ENCODE measurements around the gene TBC1D10A.

Gene TBC1D10A

GRCh38 chr22:30248484-30248883 is 78.3 kb downstream of the TBC1D10A start:
- no peak for DNase-seq (ENCODE audit: low read depth in 2 of 2)

GRCh38 chr22:30247974-30248373 is 78.8 kb downstream of the TBC1D10A start:
- DNase-seq (ENCODE audit: low read depth in 2 of 2) = no peak

GRCh38 chr22:30247561-30247960 is 79.2 kb downstream of the TBC1D10A start:
- DNase-seq (ENCODE audit: low read depth in 2 of 2) = no peak

GRCh38 chr22:30246814-30247376 is 79.8 kb downstream of the TBC1D10A start:
- DNase-seq (ENCODE audit: low read depth in 2 of 2) = no peak

GRCh38 chr22:30245985-30246813 is 80.5 kb downstream of the TBC1D10A start, which contains the start of gene LIF:
Gene LIF, minus strand, starts transcription at chr22:30246759. Its CDS starts 64 bp downstream, at chr22:30246695.
- peak in 1 of 2 donors; percentile 52 for DNase-seq (ENCODE audit: low read depth in 2 of 2)

- no peak for DNase-seq (ENCODE audit: low read depth in 2 of 2)
Measured at GRCh38 chr22:30245181-30245984, 81.4 kb downstream of the TBC1D10A start.

GRCh38 chr22:30244641-30245040 is 82.1 kb downstream of the TBC1D10A start:
- DNase-seq (ENCODE audit: low read depth in 2 of 2) = no peak

- no peak for DNase-seq (ENCODE audit: low read depth in 2 of 2)
Measured at GRCh38 chr22:30244066-30244465, 82.7 kb downstream of the TBC1D10A start.

GRCh38 chr22:30243661-30244060 is 83.1 kb downstream of the TBC1D10A start:
- DNase-seq (ENCODE audit: low read depth in 2 of 2) = no peak

Measured in stimulated activated CD8-positive, alpha-beta memory T cell treated with anti-CD3 and anti-CD28 coated beads, Interleukin-15, amount 100 ng/mL, for 48 hours (primary cell).